Transverse colon (tissue), 4 donors: ENCODE data around the gene STMN1. TPM values are rescaled to one million over a fixed set of nuclear protein-coding genes. Genes with fewer than 3 reads are reported as not detected.

ENCODE experiments used
- DNase-seq: peaks from one replicate; pipeline ENCODE4 v3.0.0-alpha.2; 2019
- H3K27ac ChIP-seq, 4 donors: fragments of 200-600 bp; sonication (generic); 2 replicates each; pipeline ENCODE4 v1.5.1; 2016 to 2018; ENCODE audit warnings: inconsistent platforms in 4 of 4
- H3K27me3 ChIP-seq: fragments of 200-600 bp; sonication (generic); 2 replicates; pipeline ENCODE4 v1.5.1; 2017; ENCODE audit warnings: inconsistent platforms
- H3K36me3 ChIP-seq, 4 donors: fragments of 200-600 bp; sonication (generic); 2 replicates each; pipeline ENCODE4 v1.5.1; 2017 to 2019; ENCODE audit warnings: inconsistent platforms in 4 of 4
- H3K4me1 ChIP-seq, 4 donors: fragments of 200-600 bp; sonication (generic); 2 replicates each; pipeline ENCODE4 v1.5.1; 2017 to 2020; ENCODE audit warnings: inconsistent platforms in 4 of 4
- H3K4me3 ChIP-seq, 4 donors: fragments of 200-600 bp; sonication (generic); 1 replicate in 1 of 4; 2 replicates in 3 of 4; pipeline versions ENCODE4 v1.5.1 to v1.6.1; 2017 to 2019; ENCODE audit warnings: inconsistent platforms in 4 of 4
- H3K9me3 ChIP-seq, 2 donors: fragments of 200-600 bp; sonication (generic); 2 replicates each; pipeline ENCODE4 v1.5.1; 2017 to 2019; ENCODE audit warnings: inconsistent platforms in 2 of 2
- CTCF ChIP-seq, 5 experiments: fragments of 200-600 bp in 3 of 5; fragments of 450-650 bp in 2 of 5; sonication (generic) in 3 of 5; IDR thresholded peaks; 1 replicate in 2 of 5; 2 replicates in 3 of 5; pipeline ENCODE4 v1.5.1; 2016 to 2017; ENCODE audit warnings: antibody characterized with exemption in 5 of 5, inconsistent platforms in 3 of 5, mild to moderate bottlenecking in 2 of 5, moderate library complexity in 1 of 5
- EP300 ChIP-seq: sonication (generic); formaldehyde crosslinking; IDR thresholded peaks from one replicate; pipeline ENCODE4 v1.6.1; 2017; ENCODE audit warnings: antibody characterized with exemption, low read depth
- POLR2A ChIP-seq: fragments of 450-650 bp; IDR thresholded peaks from one replicate; pipeline ENCODE4 v1.6.1; 2016; ENCODE audit warnings: antibody characterized with exemption, mild to moderate bottlenecking, moderate library complexity
- POLR2AphosphoS5 ChIP-seq, 3 donors: sonication (generic); formaldehyde crosslinking; IDR thresholded peaks; one replicate each; pipeline ENCODE4 v1.6.1; 2016; ENCODE audit warnings: antibody characterized with exemption in 3 of 3
- WGBS, 2 donors: methylation state at CpG; one replicate each; pipeline ENCODE4 v1.1.5; 2018; ENCODE audit warnings: low coverage in 1 of 2; 5-methylcytosine and 5-hydroxymethylcytosine counted together
- in situ Hi-C, 4 donors: fragments of 200-750 bp; cut with MboI; loops; one replicate each; pipeline versions ENCODE4 v1.15.0 to v1.15.1; 2017; ENCODE audit warnings: low sequenced_read_pairs in 3 of 4, low pct_ligation_motif_present in 1 of 4, low pct_unique_long_range_greater_than_20kb in 1 of 4
- intact Hi-C: fragments of 100-400 bp; cut with DNase I; formaldehyde crosslinking; loops from one replicate; pipeline ENCODE4 v1.15.1; 2023; ENCODE audit warnings: low total_unique reads
- total RNA-seq, 4 donors: library from RNA; depleted of rRNA; stranded (reverse); fragments of >200 nt; gene quantifications; one replicate each; pipeline ENCODE4 v1.1.0, GENCODE V29; 2016

The STMN1 gene
- 10 to 100 TPM in 3 of 4 donors, 1 to 10 TPM in 1; 6.4 to 24.3 (median 16.5) TPM for total RNA-seq

GRCh38 chr1:25905680-25906643, at the start of gene STMN1:
STMN1 (minus strand) TSS chr1:25906419; CDS start chr1:25904676, 1,743 bp downstream.
- Histone ChIP-seq H3K27me3 (no peaks in the 10 kb centered on the region), H3K4me1 (peaks cover 11 to 32% (median 16%) of the 10 kb centered on the region in 4 donors), H3K9me3 (no peaks in the 10 kb centered on the region), H3K4me3 (peak within 1 kb of the TSS; percentile 40 to 83 (median 68)), H3K36me3 (no peaks in the 10 kb centered on the region), H3K27ac (peak within 1 kb of the TSS; percentile 60 to 82 (median 68))
- WGBS, 2 donors, result 1% methylated on average over 27 of the region's 102 CpGs; no CpG with 5 or more reads in 1 of the 2 donors
- TF ChIP-seq POLR2AphosphoS5 (IDR thresholded peaks at IDR 0.05) (peak; percentile 93 to 97 (median 94)), POLR2A (peak; percentile 76), CTCF (IDR thresholded peaks at IDR 0.05) (no peak)
- in situ Hi-C loops, result no loop called here
- intact Hi-C loops, result no loop called here
- DNase-seq, result peak; percentile 92

- Histone ChIP-seq H3K36me3 (peaks cover 0 to 20% (median 2%) of the 10 kb centered on the region in 4 donors), H3K27ac (no peak overlapping the region), H3K9me3 (no peaks in the 10 kb centered on the region), H3K4me3 (no peak overlapping the region), H3K27me3 (no peaks in the 10 kb centered on the region), H3K4me1 (peaks cover 0 to 9% (median 0%) of the 10 kb centered on the region in 4 donors)
- TF ChIP-seq CTCF (IDR thresholded peaks at IDR 0.05) (no peak), POLR2AphosphoS5 (IDR thresholded peaks at IDR 0.05) (no peak), POLR2A (no peak), EP300 (no peak)
- DNase-seq, result no peak
- intact Hi-C loops (no loop called here), in situ Hi-C loops (no loop called here)
Observed at GRCh38 chr1:25955553-25955952, 49.3 kb upstream of the STMN1 start.

- Histone ChIP-seq H3K9me3 (no peaks in the 10 kb centered on the region), H3K4me3 (no peak overlapping the region), H3K4me1 (peaks cover 0 to 9% (median 0%) of the 10 kb centered on the region in 4 donors), H3K36me3 (peaks cover 0 to 11% (median 0%) of the 10 kb centered on the region in 4 donors), H3K27ac (no peak overlapping the region), H3K27me3 (no peaks in the 10 kb centered on the region)
- TF ChIP-seq POLR2A, result no peak
- TF ChIP-seq POLR2AphosphoS5 (IDR thresholded peaks at IDR 0.05), result no peak
- TF ChIP-seq EP300, result no peak
- WGBS, 2 donors, result 88 to 93% methylated on average over 4 to 10 of the region's 10 CpGs
- in situ Hi-C loops, result no loop called here
- DNase-seq, result no peak
- intact Hi-C loops, result no loop called here
Observed at GRCh38 chr1:25954282-25954938, 48.2 kb upstream of the STMN1 start.

GRCh38 chr1:25952841-25953401, 46.7 kb upstream of the STMN1 start:
- intact Hi-C loops (no loop called here), in situ Hi-C loops (no loop called here)
- Histone ChIP-seq H3K4me1 (peaks cover 0 to 9% (median 0%) of the 10 kb centered on the region in 4 donors), H3K36me3 (no peaks in the 10 kb centered on the region), H3K27me3 (no peaks in the 10 kb centered on the region), H3K9me3 (no peaks in the 10 kb centered on the region), H3K27ac (peak overlapping the region in 1 of 4 donors; percentile 30), H3K4me3 (no peak overlapping the region)
- DNase-seq, result no peak
- 38 to 48% methylated on average over 1 to 4 of the region's 4 CpGs for WGBS, 2 donors
- no peak for TF ChIP-seq POLR2AphosphoS5 (IDR thresholded peaks at IDR 0.05)
- no peak for TF ChIP-seq POLR2A
- no peak for TF ChIP-seq CTCF (IDR thresholded peaks at IDR 0.05)
- no peak for TF ChIP-seq EP300
